HG02571 (cell line): Measurements from ENCODE around the gene FAM110A.
A peak's percentile ranks its signal among the peaks of the same experiment; 100 is the strongest.
"Not testable (repeated sequence)": the region's sequence is repeated elsewhere in the genome, so short reads cannot be mapped to it uniquely, and the experiment has no call there.

Experiments used
- ATAC-seq: cut with Tn5 transposase; IDR thresholded peaks from one replicate; pipeline ENCODE4 v1.9.1; 2021; ENCODE audit warnings: mild to moderate bottlenecking, moderate library complexity; ENCODE audit not compliant: unreplicated experiment

FAM110A gene

DNA sequence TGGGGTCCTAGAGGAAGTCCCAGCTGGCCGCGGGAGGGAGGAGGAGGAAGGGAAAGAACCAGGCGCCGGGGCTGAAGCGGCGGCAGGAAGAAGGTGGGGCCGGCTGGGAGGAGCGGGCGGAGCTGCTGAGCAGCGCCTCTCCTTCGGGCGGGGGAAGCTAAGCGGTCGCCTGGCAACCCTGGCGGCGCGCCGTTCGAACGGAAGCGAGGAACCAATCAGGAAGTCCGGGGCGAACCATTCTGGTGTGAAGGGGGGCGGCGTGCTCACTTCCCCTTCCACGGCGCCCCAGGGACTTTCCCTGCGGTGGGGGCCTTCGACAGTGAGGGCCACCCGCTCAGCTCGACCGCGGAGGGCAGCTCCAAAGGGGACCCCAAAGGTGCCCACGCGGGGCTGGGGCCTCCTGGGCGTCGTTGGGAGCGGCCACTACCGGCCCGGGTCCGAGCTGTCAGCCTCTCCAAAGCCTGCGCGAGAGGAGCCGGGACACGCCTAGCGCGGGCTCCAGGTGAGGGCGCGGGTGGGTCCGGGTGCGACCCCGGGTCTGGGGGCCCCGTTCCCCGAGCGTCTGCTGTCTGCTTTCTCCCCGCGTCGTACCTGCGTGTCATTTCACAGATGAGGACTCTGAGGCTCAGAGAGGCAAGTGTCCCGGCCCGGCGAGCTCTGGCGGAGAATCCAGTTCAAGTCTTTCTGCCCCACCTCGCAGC is at the start of gene FAM110A:
Gene FAM110A (plus strand): TSS at position 266 of the 701 bp plus-strand sequence. CDS start 11,090 bp downstream, outside the sequence.
- peak; percentile 95 for ATAC-seq

GRCh38 chr20:787825-788224 is 45.7 kb upstream of the FAM110A start:
- no peak for ATAC-seq

DNA sequence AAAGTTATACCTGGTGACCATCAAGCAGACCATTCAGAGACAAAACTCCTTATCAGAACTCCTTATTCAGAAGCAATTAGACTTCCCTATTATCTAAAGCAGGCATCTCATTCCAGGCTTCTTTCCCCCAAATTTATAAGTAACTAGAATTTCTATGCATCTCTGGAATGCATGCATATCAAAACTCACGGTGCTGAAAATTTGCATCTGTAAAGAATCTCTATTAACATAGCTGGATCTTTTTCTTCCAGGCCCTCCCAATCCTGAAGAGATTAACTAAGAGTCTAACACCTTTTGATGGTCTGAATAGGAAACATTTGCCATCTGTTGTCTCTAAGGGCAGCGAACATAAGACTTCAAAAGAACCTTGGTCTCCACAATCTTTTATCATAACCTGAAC is 42.5 kb upstream of the FAM110A start:
- no peak for ATAC-seq

DNA sequence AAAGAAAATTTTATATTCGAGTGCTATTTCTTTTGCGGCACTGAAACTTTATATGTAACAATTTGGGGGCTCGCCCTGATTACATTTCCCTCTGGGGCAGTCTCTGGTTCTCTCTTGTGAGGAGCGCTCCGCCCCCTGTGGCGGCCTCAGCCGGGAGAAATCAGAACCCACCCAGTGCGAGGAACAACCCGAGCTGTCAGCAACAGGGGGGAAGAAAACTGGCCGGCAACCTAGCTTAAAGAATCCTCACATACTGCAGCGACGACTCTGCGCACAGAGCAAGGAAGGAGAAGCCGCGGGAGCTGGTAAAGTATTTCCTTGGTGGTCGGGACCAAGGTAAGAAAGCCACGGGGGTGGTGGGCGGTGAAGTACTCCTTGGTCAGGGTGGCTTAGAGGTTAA is 41.3 kb upstream of the FAM110A start:
- ATAC-seq, result no peak

- ATAC-seq, result no peak
Measured at GRCh38 chr20:796921-797320, 36.6 kb upstream of the FAM110A start.

DNA sequence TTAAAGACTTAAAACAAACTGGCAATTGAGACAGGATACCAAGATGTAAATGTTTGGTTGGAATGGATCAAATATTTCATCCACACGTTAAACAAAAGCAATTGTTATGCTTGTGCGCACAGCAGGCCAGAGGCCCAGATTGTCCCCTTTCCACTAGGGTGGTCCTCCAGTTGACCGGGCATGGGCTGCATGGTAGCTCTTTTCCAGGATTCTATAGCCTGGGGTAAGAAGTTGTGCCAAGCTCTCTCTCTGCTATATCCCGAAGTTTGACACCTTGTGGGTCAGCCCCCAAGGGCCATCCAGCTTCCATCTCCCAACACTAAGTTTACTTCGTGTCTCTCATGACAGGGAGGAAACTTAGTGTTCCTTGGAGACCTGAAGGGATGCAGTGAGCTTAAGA is 34.8 kb upstream of the FAM110A start:
- not testable (repeated sequence) for ATAC-seq

DNA sequence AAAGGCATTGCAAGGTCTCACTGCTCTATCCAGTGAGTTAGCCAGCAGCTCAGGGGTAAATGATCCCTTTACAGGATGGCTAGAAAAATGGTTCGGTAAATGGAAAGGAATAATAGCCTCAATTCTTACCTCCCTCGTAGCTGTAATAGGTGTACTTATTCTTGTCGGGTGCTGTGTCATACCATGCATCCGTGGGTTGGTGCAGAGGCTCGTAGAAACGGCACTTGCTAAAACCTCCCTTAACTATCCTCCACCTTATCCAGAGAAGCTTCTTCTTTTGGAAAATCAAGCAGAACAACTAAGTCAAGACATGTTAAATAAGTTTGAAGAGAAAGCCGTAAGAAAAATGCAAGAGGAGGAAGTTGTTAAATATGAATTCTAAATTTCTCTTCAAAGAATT is 33.5 kb upstream of the FAM110A start:
- ATAC-seq, result not testable (repeated sequence)

DNA sequence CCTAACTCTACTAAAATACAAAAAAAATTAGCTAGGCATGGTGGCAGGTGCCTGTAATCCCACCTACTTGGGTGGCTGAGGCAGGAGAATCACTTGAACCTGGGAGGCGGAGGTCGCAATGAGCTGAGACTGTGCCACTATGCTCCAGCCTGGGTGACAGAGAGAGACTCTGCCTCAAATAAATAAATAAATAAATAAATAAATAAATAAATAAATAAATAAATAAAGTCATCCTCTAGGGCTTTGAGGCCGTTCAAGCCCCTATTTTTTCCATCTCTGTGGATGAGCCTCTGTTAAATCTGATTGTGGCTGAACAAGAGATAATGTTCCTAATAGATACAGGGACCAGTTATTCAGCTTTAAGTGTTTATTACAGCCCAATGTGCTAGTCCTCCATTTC is 31.8 kb upstream of the FAM110A start:
- ATAC-seq, result no peak

GRCh38 chr20:805713-806112 is 27.8 kb upstream of the FAM110A start:
- ATAC-seq, result no peak

GRCh38 chr20:811776-812434 is 21.6 kb upstream of the FAM110A start:
- not testable (repeated sequence) for ATAC-seq

- not testable (repeated sequence) for ATAC-seq
Measured at GRCh38 chr20:812435-812814, 21.1 kb upstream of the FAM110A start.

- no peak for ATAC-seq
Measured at GRCh38 chr20:813390-813789, 20.1 kb upstream of the FAM110A start.

GRCh38 chr20:815226-815625 is 18.3 kb upstream of the FAM110A start:
- ATAC-seq, result no peak

GRCh38 chr20:815914-816606 is 17.5 kb upstream of the FAM110A start:
- ATAC-seq, result no peak

DNA sequence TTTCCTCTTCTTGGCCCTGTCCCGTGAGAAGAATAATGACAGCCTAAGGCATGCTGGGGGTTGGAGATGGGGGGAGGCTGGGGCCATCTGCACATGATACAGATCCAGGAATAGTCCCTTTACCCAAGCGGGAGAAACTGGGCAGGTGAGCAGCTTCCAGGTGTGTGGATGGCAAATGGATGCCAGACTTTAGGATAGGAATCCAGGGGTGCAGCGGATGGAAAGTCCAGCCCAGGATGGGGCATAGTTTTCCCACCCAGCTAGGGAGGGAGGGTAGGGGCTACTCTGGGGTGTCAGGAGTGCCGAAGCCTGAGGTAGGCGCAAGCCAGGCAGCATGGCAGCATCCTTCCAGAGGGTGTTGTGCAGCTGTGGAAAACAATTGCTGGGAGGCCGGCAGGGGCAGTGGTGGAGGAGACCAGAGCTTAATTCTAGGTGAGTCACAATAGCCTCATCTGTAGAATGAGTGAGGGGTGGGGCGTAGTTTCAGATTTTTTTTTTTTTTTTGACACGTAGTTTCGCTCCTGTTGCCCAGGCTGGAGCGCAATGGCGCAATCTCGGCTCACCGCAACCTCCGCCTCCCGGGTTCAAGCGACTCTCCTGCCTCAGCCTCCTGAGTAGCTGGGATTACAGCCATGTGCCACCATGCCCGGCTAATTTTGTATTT is 15.4 kb upstream of the FAM110A start:
- ATAC-seq, result no peak

DNA sequence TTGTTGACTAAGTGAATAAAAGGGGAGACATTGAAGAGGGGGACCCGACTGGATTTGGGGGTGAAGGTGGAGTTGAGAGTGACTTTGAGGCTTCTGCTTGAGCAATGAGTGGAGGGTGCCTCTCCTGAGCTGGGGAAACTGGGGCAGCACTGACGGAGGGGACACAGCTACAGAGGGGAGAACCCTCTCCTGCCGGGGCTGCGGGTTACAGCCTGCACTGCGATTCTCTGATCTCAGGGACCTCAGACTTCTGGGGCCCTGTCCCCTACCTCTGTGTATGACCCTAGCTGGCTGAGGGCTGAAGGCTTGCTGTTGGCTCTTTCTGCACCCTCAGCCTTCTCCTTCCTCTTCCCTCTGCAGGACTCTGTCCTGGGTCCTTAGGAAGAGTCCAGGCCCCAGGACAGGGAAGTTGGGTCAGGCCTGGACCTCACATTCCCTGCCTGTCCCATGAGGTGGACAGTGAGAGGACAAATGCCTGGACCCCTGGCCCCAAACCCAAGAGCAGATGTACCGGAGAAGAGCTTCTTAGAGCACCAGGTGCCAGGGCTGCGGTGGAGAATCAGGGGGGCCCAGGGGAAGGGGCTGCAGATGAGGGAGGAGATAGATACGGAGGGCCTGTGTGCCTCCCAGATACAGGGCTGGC is 13.7 kb upstream of the FAM110A start:
- ATAC-seq, result no peak

- ATAC-seq, result no peak
Measured at GRCh38 chr20:820323-820953, 13.1 kb upstream of the FAM110A start.

DNA sequence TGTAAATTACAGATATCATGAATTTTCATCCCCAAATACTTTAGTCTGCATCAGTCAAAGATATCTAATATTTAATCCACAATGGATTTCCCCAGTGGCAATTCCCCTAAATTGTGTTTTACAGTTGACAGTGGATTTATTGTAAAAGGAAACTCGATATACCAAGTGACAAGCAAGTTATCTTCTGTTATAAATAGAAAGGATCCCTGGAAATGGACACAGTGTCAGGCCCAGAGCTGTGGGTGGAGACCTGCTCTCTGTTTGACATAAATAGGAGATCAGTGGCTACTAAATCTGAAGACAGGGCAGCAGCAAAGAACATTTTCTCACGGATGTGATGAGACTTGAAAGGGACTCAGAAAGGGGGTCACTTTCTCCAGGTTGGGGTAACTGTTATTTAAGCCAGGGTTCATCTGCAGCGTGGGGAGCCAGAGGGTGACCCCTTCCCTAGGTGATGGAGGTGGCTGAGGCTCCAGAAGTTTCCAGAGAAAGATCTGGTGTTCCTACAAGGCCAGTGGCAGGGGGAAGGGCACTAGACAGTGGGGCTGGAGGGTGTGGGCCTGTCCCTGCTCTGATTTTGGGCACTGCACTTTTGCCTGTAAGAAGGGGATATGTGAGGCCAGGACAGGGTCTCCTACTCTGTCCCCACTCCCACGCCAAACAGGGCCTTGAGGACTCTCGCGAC is 12.3 kb upstream of the FAM110A start:
- no peak for ATAC-seq

DNA sequence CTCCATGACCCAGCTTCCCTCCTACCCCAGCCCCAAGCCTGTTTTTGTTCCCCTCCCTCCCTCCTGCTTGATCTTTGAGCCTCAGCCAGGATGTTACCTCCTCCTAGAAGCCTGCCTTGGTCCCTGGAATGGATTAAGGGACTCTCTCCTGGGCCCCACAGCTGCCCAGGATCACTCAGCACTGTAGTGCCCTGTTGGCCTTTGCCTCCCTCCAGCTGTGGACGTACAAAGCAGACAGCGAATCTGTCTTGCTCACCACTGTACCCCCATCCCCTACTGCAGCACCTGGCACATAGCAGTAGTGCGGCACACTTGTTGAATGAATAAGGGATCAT is 11.8 kb upstream of the FAM110A start:
- ATAC-seq, result no peak
